C1 segment of cervical spinal cord (tissue), 14 donors: ENCODE measurements around the gene IFI27L1.
A peak's percentile ranks its signal among the peaks of the same experiment; 100 is the strongest.

Source experiments
- DNase-seq, 14 donors: peaks; one replicate each; lab custom pipeline; 2025; lab: John Stamatoyannopoulos, UW

The IFI27L1 gene

DNA sequence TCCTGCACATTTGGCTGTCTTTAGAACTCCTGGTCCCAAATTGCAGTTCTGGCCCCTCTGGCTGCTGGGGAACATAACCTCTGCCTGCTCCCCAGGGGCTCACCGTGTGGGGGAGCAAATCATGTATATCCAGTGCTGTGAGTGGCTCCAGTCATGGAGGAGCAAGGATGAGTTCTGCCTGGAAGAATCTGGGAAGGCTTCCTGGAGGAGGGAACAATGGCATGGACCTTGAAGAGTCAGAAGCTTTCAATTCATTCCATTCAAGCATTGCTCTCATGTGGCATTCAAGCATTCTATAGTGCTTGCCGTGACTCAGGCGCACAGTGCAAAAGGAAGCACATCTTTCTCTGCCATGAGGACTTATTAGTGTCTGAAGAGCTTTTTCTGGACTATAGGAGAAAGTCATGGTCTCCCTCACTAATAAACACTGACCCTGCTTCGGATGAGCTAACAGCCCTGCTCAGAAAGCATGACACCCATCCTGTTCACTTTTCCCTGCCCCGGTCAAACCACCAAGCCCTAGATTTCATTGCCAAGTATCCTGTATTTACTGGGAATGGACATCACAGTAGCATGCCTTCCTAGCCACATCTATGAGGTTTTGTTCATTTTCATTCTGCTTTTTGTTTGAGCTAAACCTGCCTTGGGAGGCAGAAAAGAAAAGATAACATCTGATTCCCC, 32.9 kb downstream of the IFI27L1 start:
- DNase-seq: no peak

DNA sequence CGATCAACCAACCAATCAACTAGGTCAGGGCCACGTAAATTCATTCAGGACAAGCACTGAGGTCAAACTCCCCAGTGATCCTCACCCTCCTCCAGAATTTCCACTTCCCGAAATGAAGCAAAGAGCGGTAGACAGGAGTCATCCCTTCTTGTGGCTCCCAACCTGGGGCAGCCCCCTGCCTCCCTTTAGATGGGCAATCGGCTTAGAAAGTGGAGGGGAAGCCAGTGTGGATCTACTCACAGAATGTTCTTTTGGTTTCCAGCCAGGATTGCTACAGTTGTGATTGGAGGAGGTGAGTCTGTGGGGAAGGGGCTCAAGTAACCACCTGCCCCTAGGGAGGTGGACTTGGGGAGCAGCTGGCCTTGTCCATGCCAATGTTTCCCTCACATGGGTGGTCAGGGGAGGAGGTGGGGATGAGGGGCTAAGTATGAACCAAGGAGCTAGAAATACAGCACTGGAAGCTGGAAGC, 33.5 kb downstream of the IFI27L1 start:
- DNase-seq: no peak

- DNase-seq: peak in 5 of 14 donors; percentile 15 to 29 (median 22)
Measured at GRCh38 chr14:94115058-94115591, 34.0 kb downstream of the IFI27L1 start.

GRCh38 chr14:94115631-94116030, 34.5 kb downstream of the IFI27L1 start:
- DNase-seq: no peak

DNA sequence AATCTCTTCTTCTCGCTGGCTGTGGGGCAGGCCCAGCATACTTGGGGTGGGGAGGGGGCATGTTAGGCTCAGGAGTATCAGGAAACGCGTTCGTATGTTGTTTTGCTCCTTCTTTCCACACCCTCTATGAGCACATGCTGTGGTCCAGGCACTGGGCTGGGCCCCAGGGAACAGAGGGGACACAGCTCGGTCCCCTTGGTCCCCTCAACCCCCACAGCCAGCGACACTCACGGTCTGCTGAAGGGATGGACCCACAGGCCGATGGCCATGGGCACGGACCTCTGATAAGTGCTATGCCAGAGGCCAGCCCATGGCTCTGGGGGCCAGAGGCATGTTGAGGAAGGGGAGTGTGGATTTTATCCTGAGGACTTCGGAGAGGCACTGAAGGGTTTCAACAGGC, 35.6 kb downstream of the IFI27L1 start:
- no peak for DNase-seq

- DNase-seq: no peak
Measured at GRCh38 chr14:94117856-94118255, 36.7 kb downstream of the IFI27L1 start.

DNA sequence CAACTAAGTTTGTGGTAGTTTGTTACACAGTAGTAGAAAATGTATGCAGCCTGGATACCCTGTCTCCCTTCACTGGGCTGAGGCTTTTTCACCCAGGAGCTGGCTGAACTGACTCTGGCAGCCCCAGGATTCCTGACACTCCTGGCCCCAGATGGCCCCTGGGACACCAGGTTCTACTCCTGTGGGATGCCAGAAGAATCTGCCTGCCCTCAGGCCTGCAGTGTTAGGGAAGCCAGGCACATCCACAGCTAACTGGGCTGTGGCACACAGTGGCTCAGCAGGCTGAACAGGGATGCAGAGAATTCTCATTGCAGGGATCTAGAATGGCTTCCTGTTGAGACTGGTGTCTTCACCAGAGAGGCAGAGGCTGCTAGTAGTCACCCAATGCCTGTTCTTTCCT, 38.0 kb downstream of the IFI27L1 start:
- DNase-seq: no peak

DNA sequence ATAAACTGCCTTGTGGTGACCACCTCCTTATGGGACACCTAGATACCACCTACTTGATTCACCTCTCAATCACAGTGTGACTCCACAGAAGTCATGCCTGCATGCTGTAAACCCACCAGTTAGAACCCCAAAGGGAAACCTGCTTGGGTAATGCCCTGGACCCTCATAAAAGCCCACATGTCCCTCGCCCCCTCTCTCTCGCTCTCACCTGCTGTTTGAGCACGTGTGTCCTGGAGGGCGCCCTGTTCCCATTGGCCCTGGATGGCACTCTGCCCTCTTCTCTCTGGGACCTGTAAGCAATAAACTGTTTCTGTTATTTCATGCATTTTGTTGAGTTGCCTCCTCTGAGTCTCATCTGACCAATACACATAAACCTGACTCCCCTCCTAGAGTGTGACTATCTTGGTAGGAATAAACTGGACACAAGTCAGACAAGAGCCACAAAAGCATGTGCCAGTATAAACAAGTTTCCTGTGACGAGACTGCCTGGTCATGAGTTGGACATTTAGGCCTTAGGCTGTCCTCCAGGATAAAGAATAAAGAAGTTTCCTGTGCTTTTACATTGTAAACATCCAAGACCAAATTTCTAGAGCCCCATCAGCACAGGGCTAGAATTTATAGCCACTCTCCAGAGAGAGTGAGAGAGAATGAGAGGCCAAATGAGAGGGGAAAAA, 39.7 kb downstream of the IFI27L1 start:
- DNase-seq: no peak

- DNase-seq: no peak
Measured at GRCh38 chr14:94121485-94121884, 40.4 kb downstream of the IFI27L1 start.

- no peak for DNase-seq
Measured at GRCh38 chr14:94122438-94122837, 41.3 kb downstream of the IFI27L1 start.

DNA sequence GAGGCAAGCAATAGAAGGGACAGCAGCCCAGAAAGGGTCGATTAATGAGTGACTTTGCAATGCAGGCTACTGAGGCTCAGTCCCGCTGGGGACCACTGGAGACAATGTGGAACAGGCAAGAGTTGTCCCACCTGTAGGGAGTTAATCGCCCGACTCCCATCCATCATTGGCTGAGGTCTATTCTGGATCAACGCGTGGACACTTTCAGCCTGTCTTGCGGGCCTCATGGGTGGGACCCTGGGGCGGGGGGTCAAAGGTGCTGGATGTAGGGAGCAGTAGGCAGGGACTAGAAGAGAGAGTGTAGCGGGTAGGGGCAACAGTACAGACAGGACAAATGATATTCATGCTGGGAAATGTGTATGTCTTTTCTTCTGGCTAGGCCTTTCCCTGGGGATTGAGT, 42.2 kb downstream of the IFI27L1 start:
- no peak for DNase-seq

DNA sequence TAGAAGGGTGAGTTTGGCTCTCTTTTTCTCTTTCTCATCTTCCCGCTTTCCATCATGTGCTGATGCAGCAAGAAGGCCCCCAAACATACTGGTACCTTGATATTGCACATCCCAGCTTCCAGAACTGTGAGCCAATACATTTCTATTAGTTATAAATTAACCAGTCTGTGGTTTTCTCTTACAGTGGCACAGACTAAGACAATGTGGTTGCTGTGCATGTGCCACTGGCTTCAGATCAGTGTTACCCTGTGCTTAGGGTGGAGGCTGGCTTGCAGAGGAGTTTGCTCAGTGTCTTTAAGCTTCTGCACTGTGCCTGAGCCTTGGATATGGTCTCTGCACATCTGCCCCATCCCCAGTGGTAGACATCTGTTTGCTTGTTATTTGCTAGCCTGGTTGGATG, 42.8 kb downstream of the IFI27L1 start:
- no peak for DNase-seq

- no peak for DNase-seq
Measured at GRCh38 chr14:94124582-94125377, 43.7 kb downstream of the IFI27L1 start.

- no peak for DNase-seq
Measured at GRCh38 chr14:94125659-94126418, 44.7 kb downstream of the IFI27L1 start.

- DNase-seq: no peak
Measured at GRCh38 chr14:94126419-94126677, 45.2 kb downstream of the IFI27L1 start.

- DNase-seq: no peak
Measured at GRCh38 chr14:94126800-94127199, 45.7 kb downstream of the IFI27L1 start.

GRCh38 chr14:94127330-94127729, 46.2 kb downstream of the IFI27L1 start:
- DNase-seq: no peak

- no peak for DNase-seq
Measured at GRCh38 chr14:94128216-94128839, 47.2 kb downstream of the IFI27L1 start.

GRCh38 chr14:94129111-94129757, 48.1 kb downstream of the IFI27L1 start, which contains the start of gene IFI27L2:
TSS of gene IFI27L2 (minus strand) at chr14:94129604. CDS start at chr14:94129564, 40 bp downstream.
- peak in 13 of 14 donors; percentile 73 to 92 (median 85) for DNase-seq

DNA sequence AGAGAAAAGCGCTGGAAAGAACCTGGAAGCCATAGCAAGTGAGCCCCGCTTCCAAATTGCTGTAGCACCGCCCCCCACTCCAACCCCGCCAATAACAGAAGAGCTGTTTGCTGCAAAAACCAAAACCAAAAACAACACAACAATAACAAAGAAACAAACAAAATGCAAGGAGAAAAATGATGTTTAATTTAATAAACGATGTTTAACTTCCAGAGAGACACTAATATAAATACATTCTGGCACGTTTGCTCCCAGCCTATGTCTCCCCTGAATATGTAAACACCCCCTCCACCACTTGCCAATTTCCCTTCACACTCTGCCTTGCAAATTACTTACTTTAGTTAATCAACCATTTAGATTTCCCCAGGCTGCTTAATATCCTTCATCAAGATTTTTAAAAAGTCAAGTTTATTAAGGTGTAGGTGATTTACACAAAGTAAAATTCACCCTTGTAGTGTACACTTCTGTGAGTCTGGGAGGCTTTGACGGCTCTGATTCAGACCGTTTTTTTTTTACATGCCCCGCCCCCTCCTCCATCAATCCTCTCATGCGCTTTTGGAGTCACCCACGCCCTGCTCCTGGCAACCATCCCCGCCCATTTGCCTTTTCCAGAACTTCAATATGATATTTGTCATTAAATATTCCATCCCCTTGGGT, 48.8 kb downstream of the IFI27L1 start:
- peak in 7 of 14 donors; percentile 10 to 67 (median 35) for DNase-seq
